OCI-M2 (cell line): ENCODE data around the gene TOB1.
"Not testable (repeated sequence)": the region's sequence is repeated elsewhere in the genome, so short reads cannot be mapped to it uniquely, and the experiment has no call there.

Experiments used
- DNase-seq: peaks from one replicate; lab custom pipeline; 2025; ENCODE audit not compliant: unreplicated experiment; lab: John Stamatoyannopoulos, UW

Gene TOB1

GRCh38 chr17:50898369-50899004 is 32.3 kb upstream of the TOB1 start:
- no peak for DNase-seq

DNA sequence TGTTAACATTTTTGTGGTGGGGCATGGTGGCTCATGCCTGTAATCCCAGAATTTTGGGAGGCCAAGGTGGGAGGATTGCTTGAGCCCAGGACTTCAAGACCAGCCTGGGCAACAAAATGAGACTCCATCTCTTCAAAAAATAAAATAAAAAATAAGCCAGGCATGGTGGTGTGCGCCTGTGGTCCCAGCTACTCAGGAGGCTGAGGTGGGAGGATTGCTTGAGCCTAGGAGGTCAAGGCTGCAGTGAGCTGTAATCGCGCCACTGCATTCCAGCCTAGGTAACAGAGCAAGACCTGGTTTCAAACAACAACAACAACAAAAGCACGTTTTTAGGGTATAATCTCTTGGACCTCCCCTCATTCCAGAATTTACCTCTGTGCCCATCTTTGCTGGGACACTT is 28.4 kb upstream of the TOB1 start:
- DNase-seq = not testable (repeated sequence)

DNA sequence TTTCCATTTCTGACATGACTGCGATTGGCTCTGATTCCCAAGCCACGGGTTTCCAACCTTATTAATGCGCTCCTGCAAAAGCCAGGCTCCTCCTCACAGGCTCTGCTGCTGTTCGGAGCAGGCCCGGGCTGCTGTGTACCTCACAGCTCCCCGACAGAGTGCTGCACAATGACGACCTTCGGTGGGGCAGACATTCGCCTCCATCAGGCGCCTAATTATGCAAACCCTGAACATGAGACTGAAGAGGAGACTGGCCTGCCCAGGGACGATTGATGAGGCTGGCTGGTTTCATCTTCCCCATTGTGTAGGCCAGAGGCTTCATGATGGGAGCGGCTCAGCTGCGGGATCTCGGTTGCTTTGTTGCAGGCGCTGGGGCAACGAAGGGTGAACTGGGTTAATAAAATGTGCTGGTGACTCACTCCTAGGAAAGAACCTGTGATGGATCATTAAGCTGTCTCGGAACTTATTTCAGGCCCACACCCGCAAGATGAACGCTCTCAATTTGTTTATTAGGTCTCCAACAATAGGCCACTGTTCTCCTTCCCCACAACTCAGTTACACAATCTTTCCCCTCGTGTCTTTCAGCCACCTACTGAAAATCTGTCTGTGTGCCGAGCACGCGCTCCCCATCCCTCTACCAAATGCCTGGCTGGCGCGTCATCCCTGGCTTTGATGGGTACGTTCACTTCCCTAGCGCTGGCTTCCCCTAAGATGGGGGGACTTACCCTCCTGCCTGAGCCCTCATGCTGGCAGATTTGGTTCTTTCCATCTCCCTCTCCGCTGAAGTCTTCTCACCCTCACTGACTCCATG is 27.2 kb upstream of the TOB1 start:
- DNase-seq = no peak

DNA sequence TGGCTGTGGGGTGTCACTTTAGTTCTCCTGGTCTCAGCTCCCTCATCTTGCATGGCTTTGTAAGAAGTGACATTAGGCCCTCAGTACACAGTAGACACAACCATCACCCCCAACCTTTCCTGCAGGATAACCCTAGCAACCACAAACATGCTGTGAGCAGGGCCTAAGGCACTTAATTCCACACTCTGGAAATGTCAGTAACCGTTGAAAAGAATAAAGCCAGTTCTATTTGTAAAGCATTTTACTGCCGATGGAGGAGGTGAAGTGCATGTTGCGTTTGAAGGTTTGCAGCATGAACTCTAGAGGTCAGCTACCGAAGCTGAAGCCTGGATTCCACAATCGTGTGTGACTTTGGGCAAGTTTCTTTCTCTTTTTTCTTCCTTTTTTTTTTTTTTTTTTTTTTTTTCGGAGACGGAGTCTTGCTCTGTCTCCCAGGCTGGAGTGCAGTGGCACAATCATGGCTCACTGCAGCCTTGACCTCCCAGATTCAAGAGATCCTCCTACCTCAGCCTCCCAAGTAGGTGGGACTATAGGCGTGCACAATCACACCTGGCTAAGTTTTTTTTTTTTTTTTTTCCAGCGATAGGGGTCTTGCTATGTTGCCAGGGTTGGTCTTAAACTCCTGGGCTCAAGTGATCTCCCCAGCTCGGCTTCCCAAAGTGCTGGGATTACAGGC is 26.1 kb upstream of the TOB1 start:
- no peak for DNase-seq

DNA sequence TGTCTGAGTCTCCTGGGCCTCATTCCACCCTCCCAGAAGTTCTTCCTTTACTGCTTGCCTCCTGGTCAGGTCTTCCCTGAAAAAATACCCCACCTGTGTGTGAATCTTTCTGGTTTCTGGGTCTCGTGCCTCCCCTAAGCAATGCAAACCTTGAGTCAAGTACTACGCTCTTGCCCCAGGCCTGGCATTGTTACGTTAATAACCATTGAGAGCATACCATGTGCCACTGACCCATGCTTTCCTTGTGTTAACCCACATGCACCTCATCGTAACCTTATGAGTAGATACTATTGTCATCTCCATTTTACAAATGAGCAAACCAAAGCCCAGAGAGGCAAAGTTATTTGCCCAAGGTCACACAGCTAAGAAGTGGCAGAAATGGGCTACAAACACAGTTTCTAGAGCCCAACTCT is 25.4 kb upstream of the TOB1 start:
- no peak for DNase-seq

- DNase-seq = no peak
These were observed 24.7 kb upstream of the TOB1 start for GRCh38 chr17:50890675-50891516.

GRCh38 chr17:50889528-50890118 is 23.5 kb upstream of the TOB1 start:
- no peak for DNase-seq

DNA sequence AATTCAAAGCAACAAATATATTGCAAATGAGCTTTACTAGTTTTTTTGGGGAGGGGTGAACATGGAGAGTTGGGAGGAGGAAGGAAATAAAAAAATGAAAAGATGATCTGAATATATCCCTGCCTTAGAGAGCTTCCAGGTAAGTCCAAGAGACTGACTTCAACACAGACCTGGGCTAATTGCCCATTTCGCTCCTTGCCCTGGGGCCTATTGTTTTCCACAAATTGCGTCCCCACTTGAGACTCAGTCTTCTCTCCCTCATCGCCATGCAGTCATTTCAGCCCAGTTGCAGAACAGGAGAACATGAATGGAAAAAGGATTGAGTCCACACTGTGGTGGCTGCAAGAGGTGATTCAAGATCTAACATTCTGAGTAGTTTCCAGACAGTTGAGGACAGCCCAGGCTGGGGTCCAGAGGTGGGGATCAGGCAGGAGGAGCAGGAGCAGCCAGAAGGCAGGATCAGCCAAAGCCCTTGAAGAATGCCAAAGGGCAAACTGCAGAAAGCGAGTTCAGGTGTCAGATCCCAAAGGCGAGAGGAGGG is 21.6 kb upstream of the TOB1 start:
- no peak for DNase-seq

- DNase-seq = no peak
These were observed 18.5 kb upstream of the TOB1 start for GRCh38 chr17:50884439-50885311.

DNA sequence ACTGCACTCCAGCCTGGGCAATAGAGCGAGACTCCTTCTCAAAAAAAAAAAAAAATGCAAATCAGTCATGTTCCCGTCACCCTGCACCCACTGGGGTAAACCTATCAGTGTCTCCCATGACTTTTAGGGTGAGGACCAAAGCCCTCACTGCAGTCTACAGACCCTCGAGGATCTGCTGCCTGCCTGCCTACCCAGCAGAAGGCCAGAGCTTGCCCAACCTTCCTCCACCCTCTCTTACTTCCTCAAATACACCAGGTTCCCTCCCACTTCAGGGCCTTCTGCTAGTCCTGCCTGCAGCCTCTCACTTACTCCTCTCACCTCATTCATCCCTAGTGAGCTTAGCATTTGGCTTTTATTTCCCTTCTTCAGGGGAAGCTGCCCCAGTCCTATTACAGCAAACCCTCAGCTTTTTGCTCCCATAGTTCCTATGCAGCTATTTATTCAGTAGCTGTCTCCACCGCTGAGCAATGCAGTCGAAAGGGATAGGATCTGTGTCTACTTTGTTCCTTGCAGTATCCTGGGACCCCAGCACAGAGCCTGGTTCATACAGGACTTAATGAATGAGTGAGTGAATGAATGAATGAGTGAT is 17.8 kb upstream of the TOB1 start:
- DNase-seq = no peak

- no peak for DNase-seq
These were observed 16.7 kb upstream of the TOB1 start for GRCh38 chr17:50882851-50883250.

DNA sequence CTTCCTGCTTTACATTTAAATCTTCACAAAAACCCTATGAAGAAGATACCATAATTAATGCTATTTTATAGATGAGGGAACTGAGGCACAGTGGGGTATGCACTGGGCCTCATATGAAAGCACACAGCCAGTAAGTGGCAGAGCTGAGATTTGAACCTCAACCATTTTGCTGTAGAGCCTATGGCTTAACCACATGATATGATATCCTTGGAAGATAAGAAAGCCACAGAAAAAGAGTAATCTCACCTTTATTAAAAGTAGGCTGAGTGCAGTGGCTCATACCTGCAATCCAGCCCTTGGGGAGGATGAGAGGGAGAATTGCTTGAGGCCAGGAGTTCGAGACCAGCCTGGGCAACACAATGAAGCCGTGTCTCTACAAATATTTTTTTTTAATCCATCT is 15.0 kb upstream of the TOB1 start:
- no peak for DNase-seq

GRCh38 chr17:50879086-50879485 is 12.9 kb upstream of the TOB1 start:
- DNase-seq = no peak

- DNase-seq = no peak
These were observed 11.7 kb upstream of the TOB1 start for GRCh38 chr17:50877838-50878237.

DNA sequence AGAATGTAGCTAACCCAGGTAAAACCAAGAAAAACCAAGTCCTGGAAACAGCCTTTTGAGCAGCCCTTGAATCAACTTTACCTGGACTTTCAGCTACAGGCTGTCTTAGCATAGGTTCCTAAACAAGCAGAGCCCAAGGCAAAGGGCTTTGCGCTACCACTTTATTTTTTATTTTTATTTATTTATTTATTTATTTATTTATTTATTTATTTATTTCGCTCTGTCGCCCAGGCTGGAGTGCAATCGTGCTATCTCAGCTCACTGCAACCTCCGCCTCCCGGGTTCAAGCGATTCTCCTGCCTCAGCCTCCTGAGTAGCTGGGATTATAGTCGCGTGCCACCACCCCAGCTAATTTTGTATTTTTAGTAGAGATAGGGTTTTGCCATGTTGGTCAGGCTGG is 10.9 kb upstream of the TOB1 start:
- not testable (repeated sequence) for DNase-seq

DNA sequence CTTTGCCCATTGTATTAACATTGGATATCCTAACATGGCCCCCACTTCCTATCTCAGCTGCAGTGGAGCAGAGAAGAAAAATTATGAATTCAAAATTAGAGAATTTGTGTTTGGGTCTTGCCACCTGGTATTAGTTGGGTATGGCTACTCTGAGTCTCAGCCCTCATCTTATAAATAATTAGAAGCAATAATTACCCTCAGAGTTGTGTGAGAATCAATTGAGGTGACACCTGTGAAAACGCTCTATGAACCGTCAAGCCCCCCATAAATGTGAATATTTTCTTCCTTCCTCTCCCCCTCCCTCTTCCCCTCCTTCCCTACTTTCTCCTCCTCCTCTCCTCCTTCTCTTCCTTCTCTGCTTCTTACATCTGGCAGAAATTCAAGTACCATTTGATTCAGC is 8.9 kb upstream of the TOB1 start:
- no peak for DNase-seq

DNA sequence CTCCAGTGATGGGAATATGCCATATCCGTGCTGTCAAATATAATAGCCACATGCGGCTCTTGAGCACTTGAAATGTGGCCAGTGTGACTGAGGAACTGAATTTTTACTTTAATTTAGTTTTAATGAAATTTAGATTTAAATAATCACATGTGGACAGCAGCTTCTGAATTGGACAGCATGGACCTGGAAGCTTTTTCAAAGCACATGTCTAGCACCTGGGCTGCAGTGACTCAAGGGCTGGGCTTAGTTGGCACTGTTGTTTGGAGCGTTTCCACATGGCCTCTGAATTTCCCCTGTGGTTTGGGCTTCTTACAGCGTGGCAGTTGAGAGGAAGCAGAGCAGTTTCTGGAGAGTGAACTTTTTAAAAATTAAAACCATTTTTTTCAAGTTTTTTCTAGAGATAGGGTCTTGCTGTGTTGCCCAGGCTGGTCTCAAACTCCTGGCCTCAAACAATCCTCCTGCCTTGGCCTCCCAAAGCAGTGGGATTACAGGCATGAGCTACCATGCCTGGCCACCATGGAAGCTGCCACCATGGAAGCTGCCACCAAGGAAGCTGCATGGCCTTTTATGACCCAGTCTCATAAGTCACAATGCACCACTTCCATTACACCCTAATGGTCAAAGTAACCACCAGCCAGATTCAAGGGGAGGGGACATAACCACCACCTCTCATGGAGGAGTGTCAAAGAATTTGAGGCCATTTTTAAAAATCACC is 6.7 kb upstream of the TOB1 start:
- no peak for DNase-seq

DNA sequence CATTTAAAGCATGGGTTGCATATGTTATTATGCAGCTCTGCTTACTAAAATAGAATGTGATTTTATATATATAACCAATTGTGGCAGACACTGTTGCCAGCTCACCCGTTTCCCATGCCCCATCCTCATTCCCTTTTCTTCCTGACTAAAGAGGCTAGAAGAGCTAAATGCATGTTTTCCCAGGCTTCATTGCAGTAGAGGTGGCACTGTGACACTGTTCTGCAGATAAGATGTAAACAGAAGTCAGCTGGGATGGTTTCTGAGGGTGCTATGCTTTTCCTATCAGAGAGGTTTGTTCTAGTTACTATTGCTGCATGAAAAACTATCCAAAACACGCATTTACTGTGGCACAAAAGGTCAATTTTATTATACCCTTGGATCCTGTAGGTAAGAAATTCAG is 5.7 kb upstream of the TOB1 start:
- DNase-seq = no peak

DNA sequence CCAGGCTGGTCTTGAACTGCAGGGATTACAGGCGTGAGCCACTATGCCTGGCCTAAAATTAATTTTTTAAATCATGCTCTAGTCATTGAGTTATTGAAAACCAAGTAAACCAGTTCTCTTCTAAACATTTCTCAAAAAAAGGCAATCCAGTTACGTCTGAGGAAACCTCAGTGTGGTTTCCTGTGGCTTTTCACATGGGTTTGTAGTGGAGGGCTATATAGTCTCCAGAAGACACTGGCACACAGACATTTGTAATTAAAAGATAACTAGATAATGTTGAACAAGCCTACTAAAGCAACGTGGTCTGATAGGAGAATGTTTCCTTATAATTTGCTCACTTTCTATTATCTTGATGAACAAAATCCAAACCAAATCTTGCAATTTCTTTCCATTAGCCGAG is 5.2 kb upstream of the TOB1 start:
- no peak for DNase-seq
